Neural cell (in vitro differentiated cells): ENCODE data around the gene RD3L. TPM values are rescaled to one million over a fixed set of nuclear protein-coding genes. Genes with fewer than 3 reads are reported as not detected.

Experiments used
- H2AFZ ChIP-seq: fragments of 200-600, 300-800 bp; sonication (generic), shearing (Covaris generic); 2 replicates; pipeline ENCODE4 v1.6.0; 2014; ENCODE audit warnings: low read depth, mild to moderate bottlenecking, antibody characterized with exemption, low read length, moderate library complexity
- H3F3A ChIP-seq: fragments of 200-600 bp; shearing (Covaris generic); 2 replicates; pipeline ENCODE4 v1.6.1; 2016; ENCODE audit warnings: mild to moderate bottlenecking, moderate library complexity, mixed read lengths, antibody characterized with exemption, low read length; ENCODE audit not compliant: insufficient read depth, poor library complexity, severe bottlenecking
- H3K27ac ChIP-seq: fragments of 200-600, 300-800 bp; sonication (generic), shearing (Covaris generic); 2 replicates; pipeline ENCODE4 v1.5.1; 2014; ENCODE audit warnings: mild to moderate bottlenecking, low read length, moderate library complexity
- H3K27me3 ChIP-seq: fragments of 300-800, 200-600 bp; sonication (generic), shearing (Covaris generic); 2 replicates; pipeline ENCODE4 v1.6.0; 2014; ENCODE audit warnings: mild to moderate bottlenecking, low read depth, low read length, moderate library complexity; ENCODE audit not compliant: insufficient read depth
- H3K36me3 ChIP-seq: fragments of 300-800, 200-600 bp; sonication (generic), shearing (Covaris generic); 2 replicates; pipeline ENCODE4 v1.5.1; 2014; ENCODE audit warnings: mild to moderate bottlenecking, antibody characterized with exemption, low read length, moderate library complexity; ENCODE audit not compliant: insufficient read depth
- H3K4me2 ChIP-seq: fragments of 300-800, 200-600 bp; sonication (generic), shearing (Covaris generic); 2 replicates; pipeline ENCODE4 v1.6.0; 2014; ENCODE audit warnings: mild to moderate bottlenecking, low read length
- H3K4me3 ChIP-seq: fragments of 300-800, 200-600 bp; sonication (generic), shearing (Covaris generic); 2 replicates; pipeline ENCODE4 v1.5.1; 2014; ENCODE audit warnings: mild to moderate bottlenecking, low read length, moderate library complexity
- H3K79me2 ChIP-seq: fragments of 200-600 bp; shearing (Covaris generic); replicated peaks from 2 replicates; pipeline ENCODE4 v1.6.0; 2014; ENCODE audit warnings: mild to moderate bottlenecking, low read length, moderate library complexity; ENCODE audit not compliant: insufficient read depth
- H3K9ac ChIP-seq: fragments of 300-800, 200-600 bp; sonication (generic), shearing (Covaris generic); 2 replicates; pipeline ENCODE4 v1.6.1; 2016; ENCODE audit warnings: mild to moderate bottlenecking, low read length, mixed read lengths
- H3K9me2 ChIP-seq: fragments of 200-600 bp; shearing (Covaris generic); 2 replicates; pipeline ENCODE4 v1.6.1; 2016; ENCODE audit warnings: mild to moderate bottlenecking, low read length, mixed read lengths; ENCODE audit not compliant: insufficient read depth
- H3K9me3 ChIP-seq: fragments of 200-600, 300-800 bp; sonication (generic), shearing (Covaris generic); 2 replicates; pipeline ENCODE4 v1.6.1; 2016; ENCODE audit warnings: mild to moderate bottlenecking, mixed run types, low read length, moderate library complexity, mixed read lengths
- H4K20me1 ChIP-seq: fragments of 200-600 bp; shearing (Covaris generic); 2 replicates; pipeline ENCODE4 v1.6.1; 2016; ENCODE audit warnings: mild to moderate bottlenecking, mixed run types; ENCODE audit not compliant: insufficient read depth
- EP300 ChIP-seq: fragments of 450-650 bp; conservative IDR thresholded peaks from 2 replicates; pipeline ENCODE4 v1.6.1; 2014; ENCODE audit warnings: antibody characterized with exemption, mild to moderate bottlenecking, moderate library complexity; ENCODE audit not compliant: poor library complexity, severe bottlenecking
- EZH2 ChIP-seq: fragments of 200-600, 300-800 bp; shearing (Covaris generic), sonication (generic); IDR thresholded peaks from 2 replicates; pipeline ENCODE4 v1.6.1; 2014; ENCODE audit warnings: antibody characterized with exemption, low read length, borderline replicate concordance, mild to moderate bottlenecking; ENCODE audit not compliant: insufficient read depth, poor library complexity, severe bottlenecking
- MXI1 ChIP-seq: fragments of 450-650 bp; conservative IDR thresholded peaks from 2 replicates; pipeline ENCODE4 v1.6.1; 2014; ENCODE audit warnings: antibody characterized with exemption, mild to moderate bottlenecking; ENCODE audit not compliant: poor library complexity, severe bottlenecking
- POLR2AphosphoS5 ChIP-seq: IDR thresholded peaks from 2 replicates; pipeline ENCODE4 v1.6.1; 2012
- RAD21 ChIP-seq: fragments of 450-650 bp; conservative IDR thresholded peaks from 2 replicates; pipeline ENCODE4 v1.6.1; 2014; ENCODE audit warnings: antibody characterized with exemption, mild to moderate bottlenecking, moderate library complexity
- REST ChIP-seq: IDR thresholded peaks from 2 replicates; pipeline ENCODE4 v1.6.1; 2012; ENCODE audit warnings: borderline replicate concordance
- SMC3 ChIP-seq: fragments of 450-650 bp; conservative IDR thresholded peaks from 2 replicates; pipeline ENCODE4 v1.6.1; 2014; ENCODE audit warnings: antibody characterized with exemption, mild to moderate bottlenecking, moderate library complexity; ENCODE audit not compliant: poor library complexity
- TAF1 ChIP-seq: IDR thresholded peaks from 2 replicates; pipeline ENCODE4 v1.6.1; 2012; ENCODE audit warnings: low read depth
- polyA plus RNA-seq: library from polyadenylated mRNA; depleted of rRNA; stranded (reverse); fragments of >200 nt; gene quantifications from 2 replicates; pipeline ENCODE4 v1.2.3, GENCODE V29; 2014
- TF ChIP-seq, protein P1 (sequence below): fragments of 450-650 bp; IDR thresholded peaks from 2 replicates; pipeline ENCODE4 v1.5.1; 2014; ENCODE audit warnings: antibody characterized with exemption, mild to moderate bottlenecking, moderate library complexity; ENCODE audit not compliant: poor library complexity, severe bottlenecking

Gene RD3L
- polyA plus RNA-seq, 1 donor from 2014 or later: 0.69 TPM

GRCh38 chr14:103899316-103899715, 43.0 kb downstream of the RD3L start:
- Histone ChIP-seq H3F3A (no peaks in the 10 kb centered on the region), H3K9ac (no peak overlapping the region), H4K20me1 (no peaks in the 10 kb centered on the region), H3K4me3 (no peak overlapping the region), H3K9me3 (no peaks in the 10 kb centered on the region), H3K4me2 (no peak overlapping the region), H3K27me3 (no peaks in the 10 kb centered on the region), H2AFZ (no peak overlapping the region), H3K79me2 (no peaks in the 10 kb centered on the region), H3K9me2 (no peaks in the 10 kb centered on the region), H3K36me3 (no peaks in the 10 kb centered on the region), H3K27ac (no peak overlapping the region)
- no peak for TF ChIP-seq TAF1
- TF ChIP-seq, protein P1, sequence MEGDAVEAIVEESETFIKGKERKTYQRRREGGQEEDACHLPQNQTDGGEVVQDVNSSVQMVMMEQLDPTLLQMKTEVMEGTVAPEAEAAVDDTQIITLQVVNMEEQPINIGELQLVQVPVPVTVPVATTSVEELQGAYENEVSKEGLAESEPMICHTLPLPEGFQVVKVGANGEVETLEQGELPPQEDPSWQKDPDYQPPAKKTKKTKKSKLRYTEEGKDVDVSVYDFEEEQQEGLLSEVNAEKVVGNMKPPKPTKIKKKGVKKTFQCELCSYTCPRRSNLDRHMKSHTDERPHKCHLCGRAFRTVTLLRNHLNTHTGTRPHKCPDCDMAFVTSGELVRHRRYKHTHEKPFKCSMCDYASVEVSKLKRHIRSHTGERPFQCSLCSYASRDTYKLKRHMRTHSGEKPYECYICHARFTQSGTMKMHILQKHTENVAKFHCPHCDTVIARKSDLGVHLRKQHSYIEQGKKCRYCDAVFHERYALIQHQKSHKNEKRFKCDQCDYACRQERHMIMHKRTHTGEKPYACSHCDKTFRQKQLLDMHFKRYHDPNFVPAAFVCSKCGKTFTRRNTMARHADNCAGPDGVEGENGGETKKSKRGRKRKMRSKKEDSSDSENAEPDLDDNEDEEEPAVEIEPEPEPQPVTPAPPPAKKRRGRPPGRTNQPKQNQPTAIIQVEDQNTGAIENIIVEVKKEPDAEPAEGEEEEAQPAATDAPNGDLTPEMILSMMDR: no peak
- no peak for TF ChIP-seq SMC3
- no peak for TF ChIP-seq EP300
- no peak for TF ChIP-seq MXI1
- no peak for TF ChIP-seq POLR2AphosphoS5
- no peak for TF ChIP-seq EZH2
- no peak for TF ChIP-seq RAD21
- no peak for TF ChIP-seq REST

DNA sequence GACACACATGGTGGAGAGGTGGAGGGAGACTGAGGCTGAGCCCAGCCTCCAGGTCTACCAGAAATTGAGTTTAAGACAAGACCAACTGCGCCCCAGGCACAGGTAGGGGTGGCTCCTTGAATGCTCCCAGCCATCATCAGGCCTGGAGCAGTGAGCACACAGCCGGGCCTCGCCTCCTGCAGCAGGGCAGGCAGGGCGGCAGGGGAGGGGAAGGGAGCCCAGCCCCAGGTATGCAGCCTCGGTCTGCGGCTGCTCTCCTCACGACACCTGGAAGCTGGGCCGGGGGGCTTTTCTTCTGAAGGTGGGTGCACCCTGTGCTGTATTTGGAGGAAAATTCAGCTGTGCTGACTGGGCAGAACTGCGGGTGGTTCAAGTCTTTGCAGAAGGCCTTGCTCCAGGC, 43.6 kb downstream of the RD3L start:
- TF ChIP-seq RAD21 (no peak), SMC3 (no peak), EP300 (no peak), TAF1 (no peak), EZH2 (no peak), MXI1 (no peak), POLR2AphosphoS5 (no peak)
- TF ChIP-seq, protein P1: no peak
- no peaks in the 10 kb centered on the region for H3K9me3 ChIP-seq
- H3K4me3 ChIP-seq: no peak overlapping the region
- no peaks in the 10 kb centered on the region for H3F3A ChIP-seq
- H3K9ac ChIP-seq: no peak overlapping the region
- no peak overlapping the region for H3K27ac ChIP-seq
- H3K4me2 ChIP-seq: no peak overlapping the region
- no peaks in the 10 kb centered on the region for H3K27me3 ChIP-seq
- no peaks in the 10 kb centered on the region for H4K20me1 ChIP-seq
- no peaks in the 10 kb centered on the region for H3K79me2 ChIP-seq
- no peaks in the 10 kb centered on the region for H3K9me2 ChIP-seq
- H3K36me3 ChIP-seq: no peaks in the 10 kb centered on the region
- no peak overlapping the region for H2AFZ ChIP-seq
